Ishikawa (cell line): ENCODE measurements around the gene PLA2G4F.

Experiments
- EP300 ChIP-seq: IDR thresholded peaks from 2 replicates; pipeline ENCODE4 v1.6.1; 2012; ENCODE audit warnings: borderline replicate concordance
- TAF1 ChIP-seq: IDR thresholded peaks from 2 replicates; pipeline ENCODE4 v1.6.1; 2012; ENCODE audit warnings: low read depth, mild to moderate bottlenecking
- TCF12 ChIP-seq: IDR thresholded peaks from 2 replicates; pipeline ENCODE4 v1.6.1; 2012; ENCODE audit warnings: low read depth
- YY1 ChIP-seq: IDR thresholded peaks from 2 replicates; pipeline ENCODE4 v1.6.1; 2012; ENCODE audit warnings: low read depth

DNA sequence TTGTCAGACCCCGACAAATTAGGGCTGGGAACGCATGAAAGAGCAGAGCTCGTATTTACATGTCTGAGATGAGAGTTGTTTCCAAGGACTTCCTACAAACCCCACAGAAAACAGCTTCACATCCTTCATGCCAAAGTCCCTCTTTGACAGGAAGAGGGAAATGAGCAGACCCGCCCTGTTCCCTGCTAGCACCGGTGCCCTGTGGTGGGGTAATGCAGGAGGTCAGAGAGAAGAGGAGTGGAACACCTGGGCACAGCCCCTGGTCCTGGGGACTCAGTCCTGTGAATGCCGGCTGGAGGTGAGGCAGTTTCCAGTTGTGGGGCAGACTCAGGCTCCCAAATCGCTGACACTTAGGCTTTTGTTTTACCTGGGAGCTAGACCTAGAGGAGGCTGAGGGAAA lies 66.1 kb downstream of the PLA2G4F start:
- TF ChIP-seq TAF1 (no peak), TCF12 (no peak), EP300 (no peak), YY1 (no peak)
